Globus pallidus (tissue), 1 donor: Measurements from ENCODE around the gene ORM1.
"Not testable (repeated sequence)": the region's sequence is repeated elsewhere in the genome, so short reads cannot be mapped to it uniquely, and the experiment has no call there.

Source experiments
- DNase-seq: peaks from one replicate; pipeline ENCODE4 v3.0.0-alpha.2; 2015; ENCODE audit warnings: low spot score

The ORM1 gene

GRCh38 chr9:114308361-114308950 lies 14.4 kb upstream of the ORM1 start:
- DNase-seq, result no peak

DNA sequence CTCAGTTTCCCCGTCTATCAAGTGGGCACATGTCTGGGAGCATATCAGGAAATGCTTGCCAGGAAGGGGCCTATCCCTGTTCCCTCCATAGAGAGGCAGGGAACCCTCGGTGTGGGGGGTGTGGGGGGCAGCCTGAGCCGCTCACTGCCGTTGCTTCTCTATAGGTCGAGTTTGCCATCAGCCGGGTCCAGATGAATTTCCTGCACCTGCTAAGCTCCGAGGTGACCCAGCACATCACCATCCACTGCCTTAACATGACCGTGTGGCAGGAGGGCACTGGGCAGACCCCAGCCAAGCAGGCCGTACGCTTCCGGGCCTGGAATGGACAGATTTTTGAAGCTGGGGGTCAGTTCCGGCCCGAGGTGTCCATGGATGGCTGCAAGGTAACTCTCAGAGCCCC lies 13.8 kb upstream of the ORM1 start:
- DNase-seq, result no peak

GRCh38 chr9:114310471-114311450 lies 12.1 kb upstream of the ORM1 start:
- DNase-seq, result no peak

GRCh38 chr9:114311571-114312512 lies 11.1 kb upstream of the ORM1 start:
- DNase-seq, result no peak

GRCh38 chr9:114312513-114312875 lies 10.4 kb upstream of the ORM1 start:
- DNase-seq, result no peak

- no peak for DNase-seq
Observed at GRCh38 chr9:114313186-114313585, 9.7 kb upstream of the ORM1 start.

DNA sequence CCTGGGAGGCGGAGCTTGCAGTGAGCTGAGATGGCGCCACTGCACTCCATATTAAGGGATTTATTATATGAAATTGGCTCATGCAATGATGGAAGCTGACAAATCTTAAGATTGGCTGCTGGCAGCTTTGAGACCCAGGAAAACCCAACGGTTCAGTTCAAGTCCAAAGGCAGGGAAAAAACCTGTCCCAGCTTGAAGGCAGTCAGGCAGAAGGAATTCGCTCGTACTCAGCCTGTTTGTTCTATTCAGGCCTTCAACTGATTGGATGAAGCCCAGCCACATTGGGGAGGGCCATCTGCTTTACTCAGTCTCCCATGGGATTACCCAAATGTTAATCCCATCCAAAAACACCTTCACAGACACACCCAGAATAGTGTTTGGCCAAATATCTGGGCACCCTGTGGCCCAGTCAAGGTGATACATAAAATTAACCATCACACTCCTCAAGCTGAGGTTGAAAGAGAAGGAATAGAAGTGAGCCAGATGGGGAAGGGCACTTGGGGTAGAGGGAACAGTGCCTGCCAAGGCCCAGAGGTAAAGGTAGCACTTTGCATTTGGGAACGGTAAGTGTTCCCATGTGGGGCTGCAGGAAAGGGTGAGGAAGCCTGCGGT lies 8.5 kb upstream of the ORM1 start:
- DNase-seq, result no peak

- DNase-seq, result no peak
Observed at GRCh38 chr9:114314881-114315722, 7.8 kb upstream of the ORM1 start.

GRCh38 chr9:114315723-114316363 lies 7.1 kb upstream of the ORM1 start:
- DNase-seq, result no peak

DNA sequence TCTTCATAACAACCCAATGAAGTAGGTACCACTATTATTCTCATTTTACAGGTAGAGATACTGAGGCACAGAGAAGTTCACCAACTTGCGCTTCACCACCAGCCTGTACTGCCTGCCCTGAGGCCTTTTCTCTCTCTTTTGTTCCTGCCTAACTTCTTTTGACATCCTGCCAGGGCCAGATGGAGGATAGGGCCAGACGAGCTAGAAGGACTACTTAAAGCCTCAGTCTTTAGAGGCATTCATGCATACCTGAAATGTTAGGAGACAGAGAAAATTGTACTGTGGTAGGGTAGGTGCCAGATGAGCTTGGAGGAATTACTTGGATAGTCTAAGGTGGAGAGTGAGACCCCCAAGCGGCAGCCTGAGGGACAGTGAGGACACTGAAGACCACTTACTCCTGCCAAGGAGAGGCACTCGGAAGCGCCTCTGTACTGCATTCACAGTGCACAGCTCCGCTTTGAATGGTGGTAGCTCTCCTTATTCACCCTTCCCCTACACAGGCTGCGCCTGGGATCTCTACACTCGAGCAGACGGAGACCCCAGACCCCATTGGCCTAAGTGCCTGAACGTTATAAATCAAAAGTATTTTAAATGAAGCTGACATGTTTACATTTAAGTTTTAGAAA lies 6.2 kb upstream of the ORM1 start:
- DNase-seq, result no peak

GRCh38 chr9:114317665-114318357 lies 5.1 kb upstream of the ORM1 start:
- DNase-seq, result no peak

- DNase-seq, result no peak
Observed at GRCh38 chr9:114318416-114318815, 4.5 kb upstream of the ORM1 start.

DNA sequence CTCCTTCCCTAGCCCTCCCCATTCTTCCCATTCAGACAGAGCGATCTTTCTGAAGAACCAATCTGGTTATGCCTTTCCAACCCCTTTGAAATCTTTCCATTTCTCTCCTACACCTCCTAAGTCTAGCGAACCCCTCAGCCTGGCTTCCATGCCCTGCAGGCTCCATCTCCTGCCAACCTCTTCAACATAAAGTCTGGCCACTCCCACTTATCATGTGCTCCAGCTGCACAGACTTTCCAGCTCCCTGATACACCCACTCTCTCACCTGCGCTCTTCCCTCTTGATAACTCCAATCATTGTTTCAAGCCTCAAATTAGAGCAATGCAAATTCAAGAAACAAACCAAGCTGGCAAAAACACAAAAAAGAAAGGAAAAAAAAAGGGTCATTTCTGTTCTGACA lies 3.8 kb upstream of the ORM1 start:
- no peak for DNase-seq

DNA sequence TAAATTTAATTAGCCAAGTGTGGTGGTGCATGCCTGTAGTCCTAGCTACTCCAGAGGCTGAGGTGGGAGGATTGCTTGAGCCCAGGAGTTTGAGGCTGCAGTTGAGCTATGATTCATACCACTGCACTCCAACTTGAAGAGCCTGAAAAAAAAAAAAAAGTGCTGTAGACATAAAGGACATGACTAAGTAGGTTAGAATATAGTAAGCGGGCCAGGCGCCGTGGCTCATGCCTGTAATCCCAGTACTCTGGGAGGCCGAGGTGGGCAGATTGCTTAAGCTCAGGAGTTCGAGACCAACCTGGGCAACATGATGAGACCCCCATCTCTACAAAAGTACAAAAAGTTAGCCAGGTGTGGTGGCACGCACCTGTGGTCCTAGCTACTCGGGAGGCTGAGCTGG lies 2.2 kb upstream of the ORM1 start:
- DNase-seq, result not testable (repeated sequence)

GRCh38 chr9:114321759-114322158 lies 1.1 kb upstream of the ORM1 start:
- no peak for DNase-seq

GRCh38 chr9:114322160-114322818 lies 609 bp upstream of the ORM1 start:
- not testable (repeated sequence) for DNase-seq

DNA sequence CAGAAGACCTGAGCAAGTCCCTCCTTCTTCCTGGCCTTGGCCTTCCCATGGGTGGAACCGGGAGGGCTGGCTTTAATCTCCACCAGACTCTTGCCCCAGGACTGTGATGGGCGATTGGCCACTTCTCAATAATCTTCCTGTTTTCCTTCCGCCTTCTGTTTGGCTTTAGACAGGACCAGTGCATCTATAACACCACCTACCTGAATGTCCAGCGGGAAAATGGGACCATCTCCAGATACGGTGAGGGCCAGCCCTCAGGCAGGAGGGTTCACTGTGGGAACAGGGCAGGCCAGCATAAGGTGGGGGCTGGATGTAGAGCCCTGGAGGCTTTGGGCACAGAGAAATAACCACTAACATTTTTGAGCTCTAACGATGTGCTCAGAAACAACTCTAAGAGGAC lies 951 bp downstream of the ORM1 start:
- not testable (repeated sequence) for DNase-seq

DNA sequence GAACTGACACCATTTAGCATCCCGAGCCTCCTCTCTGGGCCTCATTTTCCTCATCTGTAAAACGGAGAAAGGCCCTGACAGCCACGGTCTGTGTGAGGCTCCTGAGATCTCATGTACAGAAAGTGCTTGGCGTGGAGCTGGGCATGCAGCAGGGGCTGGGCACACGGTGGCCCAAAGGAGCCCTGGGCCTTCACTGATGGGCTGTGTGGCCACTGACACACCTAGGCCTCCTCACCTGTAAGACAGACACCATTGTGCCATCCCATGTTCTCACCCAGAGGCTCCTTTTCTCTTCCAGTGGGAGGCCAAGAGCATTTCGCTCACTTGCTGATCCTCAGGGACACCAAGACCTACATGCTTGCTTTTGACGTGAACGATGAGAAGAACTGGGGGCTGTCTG lies 1.6 kb downstream of the ORM1 start:
- no peak for DNase-seq

- not testable (repeated sequence) for DNase-seq
Observed at GRCh38 chr9:114324965-114325364, 2.1 kb downstream of the ORM1 start.
